ENCODE measurements around the gene NUBP2.

Gene NUBP2

GRCh38 chr16:1828645-1829410 lies 46.1 kb downstream of the NUBP2 start:
- DNase-seq (ENCODE audit: low read depth) = no peak

GRCh38 chr16:1830213-1830612 lies 47.5 kb downstream of the NUBP2 start:
- no peak for DNase-seq (ENCODE audit: low read depth)

- DNase-seq (ENCODE audit: low read depth) = no peak
Measured at GRCh38 chr16:1831186-1832075, 48.7 kb downstream of the NUBP2 start.

GRCh38 chr16:1832838-1833454 lies 50.2 kb downstream of the NUBP2 start:
- no peak for DNase-seq (ENCODE audit: low read depth)

GRCh38 chr16:1834096-1834495 lies 51.3 kb downstream of the NUBP2 start:
- no peak for DNase-seq (ENCODE audit: low read depth)
